ENCODE results near the gene INSIG1.

- no peak for TF ChIP-seq CTCF (IDR thresholded peaks at IDR 0.05 in 8 of 11, conservative IDR thresholded peaks at IDR 0.05 in 3 of 11)
- peak in 1 of 3 donors; percentile 9 for TF ChIP-seq POLR2AphosphoS5 (IDR thresholded peaks at IDR 0.05)
- TF ChIP-seq POLR2A (IDR thresholded peaks at IDR 0.05) = no peak
Observed at GRCh38 chr7:155358066-155358947, 60.6 kb downstream of the INSIG1 start.
